Smooth muscle cell (in vitro differentiated cells): ENCODE measurements around the gene SLX9. TPM values are rescaled to one million over a fixed set of nuclear protein-coding genes. Genes with fewer than 3 reads are reported as not detected.
A peak's percentile ranks its signal among the peaks of the same experiment; 100 is the strongest.

ENCODE experiments used
- DNase-seq: peaks from one replicate; lab custom pipeline; 2025; ENCODE audit not compliant: unreplicated experiment; lab: John Stamatoyannopoulos, UW
- H2AFZ ChIP-seq: fragments of 200-600 bp; sonication (generic); 2 replicates; pipeline ENCODE4 v1.6.0; 2016; ENCODE audit warnings: antibody characterized with exemption, low read depth, mild to moderate bottlenecking
- H3F3A ChIP-seq: fragments of 200-600 bp; sonication (generic); 2 replicates; pipeline ENCODE4 v1.6.0; 2017; ENCODE audit warnings: antibody characterized with exemption, low read depth
- H3K27ac ChIP-seq: fragments of 200-600 bp; sonication (generic); 2 replicates; pipeline ENCODE4 v1.5.1; 2016; ENCODE audit warnings: low read depth, mild to moderate bottlenecking
- H3K27me3 ChIP-seq: fragments of 200-600 bp; sonication (generic); 2 replicates; pipeline ENCODE4 v1.6.1; 2016; ENCODE audit warnings: low read depth, mild to moderate bottlenecking
- H3K36me3 ChIP-seq: fragments of 200-600 bp; sonication (generic); 2 replicates; pipeline ENCODE4 v1.5.1; 2016; ENCODE audit warnings: low read depth
- H3K4me1 ChIP-seq: fragments of 200-600 bp; sonication (generic); 2 replicates; pipeline ENCODE4 v1.5.1; 2016; ENCODE audit warnings: low read depth
- H3K4me2 ChIP-seq: fragments of 200-600 bp; sonication (generic); 2 replicates; pipeline ENCODE4 v1.6.0; 2016; ENCODE audit warnings: mild to moderate bottlenecking
- H3K4me3 ChIP-seq: fragments of 200-600 bp; sonication (generic); 2 replicates; pipeline ENCODE4 v1.5.1; 2016; ENCODE audit warnings: mild to moderate bottlenecking
- H3K79me2 ChIP-seq: fragments of 200-600 bp; sonication (generic); 2 replicates; pipeline ENCODE4 v1.6.0; 2016; ENCODE audit warnings: low read depth, mild to moderate bottlenecking
- H3K9ac ChIP-seq: fragments of 200-600 bp; sonication (generic); 2 replicates; pipeline ENCODE4 v1.6.0; 2016; ENCODE audit warnings: low read depth
- H3K9me3 ChIP-seq: fragments of 200-600 bp; sonication (generic); replicated peaks from 2 replicates; pipeline ENCODE4 v1.5.1; 2016; ENCODE audit warnings: low read depth
- H4K20me1 ChIP-seq: fragments of 200-600 bp; sonication (generic); 2 replicates; pipeline ENCODE4 v1.6.0; 2016; ENCODE audit warnings: low read depth
- CTCF ChIP-seq: fragments of 200-600 bp; sonication (generic); IDR thresholded peaks from 2 replicates; pipeline ENCODE4 v1.5.1; 2017; ENCODE audit warnings: borderline replicate concordance, mild to moderate bottlenecking, antibody characterized with exemption; ENCODE audit not compliant: insufficient read depth, poor library complexity, severe bottlenecking
- WGBS: methylation state at CpG from one replicate; pipeline ENCODE4 v1.1.7; 2016; ENCODE audit warnings: low lambda C conversion rate; 5-methylcytosine and 5-hydroxymethylcytosine counted together
- polyA plus RNA-seq: library from polyadenylated mRNA; unstranded; fragments of >200 nt; fragmentation: Nextera tagmentation; extraction: Ambion mirVana; gene quantifications from 2 replicates; pipeline ENCODE4 v1.2.1, GENCODE V29; 2016
- total RNA-seq: library from RNA; depleted of rRNA; stranded (reverse); fragments of >200 nt; gene quantifications from 2 replicates; pipeline ENCODE4 v1.2.3, GENCODE V29; 2014

SLX9 gene
- total and polyA plus RNA-seq, 2 experiments from 2014 or later: 13.9 to 26.6 TPM

DNA sequence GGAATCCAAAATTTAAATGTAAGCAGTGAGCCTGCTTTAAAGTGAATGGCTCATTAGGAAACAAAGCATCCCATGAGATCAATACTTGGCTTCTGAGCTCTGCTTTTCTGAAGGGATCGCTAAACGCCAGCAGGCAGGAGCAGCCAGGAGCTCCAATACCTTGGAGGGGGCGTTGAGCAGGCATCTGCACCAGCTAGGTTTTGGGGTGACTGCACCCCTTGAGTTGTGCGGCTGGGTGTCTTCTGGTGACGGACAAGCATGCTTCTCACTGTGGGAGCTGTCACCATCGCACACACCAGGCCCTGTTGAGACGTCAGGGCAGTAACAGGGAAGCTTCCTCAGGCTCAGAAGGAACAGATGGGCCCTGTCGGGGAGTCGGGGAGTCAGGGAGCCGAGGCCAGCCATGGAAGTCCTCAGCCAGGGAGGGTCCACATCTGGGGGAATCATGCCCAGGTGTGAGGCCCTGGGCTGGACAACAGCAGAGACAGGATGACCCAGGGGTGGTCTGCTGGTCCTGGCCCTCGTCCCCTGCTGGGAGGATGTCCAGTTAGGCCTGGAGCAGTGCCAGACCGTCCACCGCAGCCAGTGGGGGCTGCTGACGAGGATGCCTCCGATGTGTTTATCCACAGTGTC lies 76.7 kb downstream of the SLX9 start:
- Histone ChIP-seq H3K4me3 (no peak overlapping the region), H3K4me2 (no peak overlapping the region), H3K79me2 (no peaks in the 10 kb centered on the region), H3K36me3 (no peaks in the 10 kb centered on the region), H3F3A (peaks cover 13% of the 10 kb centered on the region), H3K4me1 (peaks cover 7% of the 10 kb centered on the region), H4K20me1 (no peaks in the 10 kb centered on the region), H3K9ac (no peak overlapping the region), H3K27me3 (no peaks in the 10 kb centered on the region), H3K9me3 (no peaks in the 10 kb centered on the region), H3K27ac (no peak overlapping the region), H2AFZ (no peak overlapping the region)
- 89% methylated on average over 15 of the region's 15 CpGs for WGBS
- no peak for DNase-seq
- no peak for TF ChIP-seq CTCF

GRCh38 chr21:45017039-45017960 lies 77.5 kb downstream of the SLX9 start:
- Histone ChIP-seq H3K9ac (no peak overlapping the region), H3K79me2 (no peaks in the 10 kb centered on the region)
- DNase-seq: no peak

GRCh38 chr21:45018131-45019075 lies 78.6 kb downstream of the SLX9 start:
- Histone ChIP-seq H3K9ac (peak overlapping the region; percentile 43), H3K4me1 (no peaks in the 10 kb centered on the region), H2AFZ (peak overlapping the region; percentile 30), H3K9me3 (no peaks in the 10 kb centered on the region), H3K79me2 (no peaks in the 10 kb centered on the region), H3F3A (peaks cover 6% of the 10 kb centered on the region), H3K27me3 (no peaks in the 10 kb centered on the region), H3K4me3 (peak overlapping the region; percentile 45), H3K27ac (no peak overlapping the region), H3K36me3 (no peaks in the 10 kb centered on the region), H4K20me1 (no peaks in the 10 kb centered on the region), H3K4me2 (peak overlapping the region; percentile 87)
- no peak for DNase-seq
- no peak for TF ChIP-seq CTCF
- WGBS: 16% methylated on average over 47 of the region's 101 CpGs

More at GRCh38 chr21:45017039-45017960, 77.5 kb downstream of the SLX9 start:
- no peaks in the 10 kb centered on the region for H3K36me3 ChIP-seq
- whole genome bisulfite sequencing: 95% methylated on average over 15 of the region's 15 CpGs
- no peak overlapping the region for H3K4me2 ChIP-seq
- no peak for TF ChIP-seq CTCF
- H3K27ac ChIP-seq: no peak overlapping the region
- H3K4me3 ChIP-seq: no peak overlapping the region
- no peaks in the 10 kb centered on the region for H4K20me1 ChIP-seq
- no peak overlapping the region for H2AFZ ChIP-seq
- H3K4me1 ChIP-seq: no peaks in the 10 kb centered on the region
- no peaks in the 10 kb centered on the region for H3K27me3 ChIP-seq
- no peaks in the 10 kb centered on the region for H3K9me3 ChIP-seq
- H3F3A ChIP-seq: peaks cover 7% of the 10 kb centered on the region
